DND-41 (cell line): ENCODE results near the gene COLEC12.

ENCODE experiments used
- ATAC-seq: fragments of 200-7000 bp; cut with Tn5 transposase; 3 replicates; pipeline ENCODE4 v1.9.1; 2021; ENCODE audit warnings: low read depth; ENCODE audit not compliant: insufficient read depth
- DNase-seq: peaks from one replicate; pipeline ENCODE4 v3.0.0-alpha.2; 2020
- H2AFZ ChIP-seq: 2 replicates; pipeline ENCODE4 v1.6.0; 2012; ENCODE audit warnings: low read depth, low read length
- H3K27ac ChIP-seq: 2 replicates; pipeline ENCODE4 v1.5.1; 2012; ENCODE audit warnings: low read length, inconsistent platforms
- H3K27me3 ChIP-seq: fragments of 200-600 bp; sonication (generic); 2 replicates; pipeline ENCODE4 v1.6.0; 2012; ENCODE audit warnings: low read length, mild to moderate bottlenecking, inconsistent platforms; ENCODE audit not compliant: insufficient read depth, poor library complexity
- H3K36me3 ChIP-seq: 2 replicates; pipeline ENCODE4 v1.5.1; 2012; ENCODE audit warnings: low read length, inconsistent platforms; ENCODE audit not compliant: insufficient read depth
- H3K4me1 ChIP-seq: 2 replicates; pipeline ENCODE4 v1.5.1; 2012; ENCODE audit warnings: mild to moderate bottlenecking, low read length; ENCODE audit not compliant: insufficient read depth
- H3K4me2 ChIP-seq: 2 replicates; pipeline ENCODE4 v1.6.0; 2012; ENCODE audit warnings: mild to moderate bottlenecking, moderate library complexity, low read length, inconsistent platforms; ENCODE audit not compliant: insufficient read depth
- H3K4me3 ChIP-seq, 2 experiments: fragments of 200-600 bp in 1 of 2; shearing (Covaris generic) in 1 of 2; 2 replicates each; pipeline ENCODE4 v1.5.1; 2012 to 2016; ENCODE audit warnings: inconsistent platforms in 2 of 2, low read length in 2 of 2, mild to moderate bottlenecking in 2 of 2, low read depth in 1 of 2, moderate library complexity in 1 of 2
- H3K79me2 ChIP-seq: 2 replicates; pipeline ENCODE4 v1.6.0; 2012; ENCODE audit warnings: low read length, inconsistent platforms; ENCODE audit not compliant: insufficient read depth
- H3K9ac ChIP-seq: 2 replicates; pipeline ENCODE4 v1.6.0; 2012; ENCODE audit warnings: low read depth, mild to moderate bottlenecking, inconsistent platforms, low read length, moderate library complexity
- H3K9me3 ChIP-seq: 2 replicates; pipeline ENCODE4 v1.5.1; 2012; ENCODE audit warnings: low read length, moderate library complexity, mild to moderate bottlenecking, inconsistent platforms; ENCODE audit not compliant: insufficient read depth, severe bottlenecking
- H4K20me1 ChIP-seq: 2 replicates; pipeline ENCODE4 v1.6.0; 2012; ENCODE audit warnings: low read length; ENCODE audit not compliant: insufficient read depth
- EZH2 ChIP-seq: IDR thresholded peaks from 3 replicates; pipeline ENCODE4 v1.6.1; 2012; ENCODE audit warnings: borderline replicate concordance, low read depth, mild to moderate bottlenecking, moderate library complexity, low read length, inconsistent platforms; ENCODE audit not compliant: severe bottlenecking
- TF ChIP-seq, protein P1 (sequence below): IDR thresholded peaks from 2 replicates; pipeline ENCODE4 v1.5.1; 2012; ENCODE audit warnings: borderline replicate concordance, low read length, moderate library complexity, mild to moderate bottlenecking; ENCODE audit not compliant: poor library complexity, severe bottlenecking; ENCODE audit errors: extremely low read depth

The COLEC12 gene

DNA sequence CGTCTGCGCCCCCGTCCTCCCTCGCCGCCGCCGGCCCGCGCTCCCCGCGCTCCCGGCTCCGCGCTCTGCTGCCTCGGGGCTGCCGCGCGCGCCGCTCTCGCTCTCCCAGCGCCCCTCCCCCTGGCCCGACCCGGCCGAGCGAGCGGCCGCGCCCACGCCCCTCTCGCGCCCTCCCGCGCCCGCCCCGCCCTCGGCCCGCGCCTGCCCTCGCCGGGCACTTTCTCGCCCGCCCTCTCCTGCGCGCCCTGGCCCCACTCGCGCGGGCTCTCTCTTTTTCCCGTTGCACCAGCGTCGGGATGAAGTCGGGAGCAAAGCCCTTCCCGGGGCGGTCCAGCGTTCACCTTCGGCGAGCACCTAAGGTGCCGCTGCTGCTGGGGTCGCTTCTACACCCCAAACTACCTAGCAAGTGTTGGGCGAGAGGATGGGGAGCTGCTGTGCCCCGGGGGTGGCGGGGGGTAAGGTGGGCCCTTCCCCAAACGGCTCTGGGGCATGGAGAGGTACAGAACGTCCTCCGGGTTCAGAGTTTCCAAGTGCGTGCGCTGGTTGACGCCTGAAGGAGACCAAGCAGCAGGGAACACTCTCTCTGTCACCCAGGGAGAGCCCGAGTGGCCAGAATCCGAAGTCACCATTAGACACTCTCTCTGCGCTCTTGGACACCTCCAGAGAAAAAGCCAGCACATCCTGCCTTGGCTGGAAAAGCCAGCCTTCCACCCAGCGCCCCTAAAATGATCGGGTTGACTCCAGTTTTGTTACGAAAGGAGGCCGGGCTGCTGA, at the start of gene COLEC12:
TSS of gene COLEC12 (minus strand) at position 70 of the 774 bp plus-strand sequence. CDS start 187 bp downstream, outside the sequence.
- Histone ChIP-seq H3K36me3 (no peaks in the 10 kb centered on the region), H2AFZ (no peak within 1 kb of the TSS), H4K20me1 (no peaks in the 10 kb centered on the region), H3K79me2 (no peaks in the 10 kb centered on the region), H3K27ac (no peak within 1 kb of the TSS), H3K4me3 (no peak within 1 kb of the TSS), H3K4me2 (no peak within 1 kb of the TSS), H3K9me3 (no peaks in the 10 kb centered on the region), H3K4me1 (no peaks in the 10 kb centered on the region), H3K9ac (no peak within 1 kb of the TSS), H3K27me3 (no peaks in the 10 kb centered on the region)
- DNase-seq (no peak), ATAC-seq (no peak)
- TF ChIP-seq, protein P1, sequence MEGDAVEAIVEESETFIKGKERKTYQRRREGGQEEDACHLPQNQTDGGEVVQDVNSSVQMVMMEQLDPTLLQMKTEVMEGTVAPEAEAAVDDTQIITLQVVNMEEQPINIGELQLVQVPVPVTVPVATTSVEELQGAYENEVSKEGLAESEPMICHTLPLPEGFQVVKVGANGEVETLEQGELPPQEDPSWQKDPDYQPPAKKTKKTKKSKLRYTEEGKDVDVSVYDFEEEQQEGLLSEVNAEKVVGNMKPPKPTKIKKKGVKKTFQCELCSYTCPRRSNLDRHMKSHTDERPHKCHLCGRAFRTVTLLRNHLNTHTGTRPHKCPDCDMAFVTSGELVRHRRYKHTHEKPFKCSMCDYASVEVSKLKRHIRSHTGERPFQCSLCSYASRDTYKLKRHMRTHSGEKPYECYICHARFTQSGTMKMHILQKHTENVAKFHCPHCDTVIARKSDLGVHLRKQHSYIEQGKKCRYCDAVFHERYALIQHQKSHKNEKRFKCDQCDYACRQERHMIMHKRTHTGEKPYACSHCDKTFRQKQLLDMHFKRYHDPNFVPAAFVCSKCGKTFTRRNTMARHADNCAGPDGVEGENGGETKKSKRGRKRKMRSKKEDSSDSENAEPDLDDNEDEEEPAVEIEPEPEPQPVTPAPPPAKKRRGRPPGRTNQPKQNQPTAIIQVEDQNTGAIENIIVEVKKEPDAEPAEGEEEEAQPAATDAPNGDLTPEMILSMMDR = no peak
- no peak for TF ChIP-seq EZH2

- Histone ChIP-seq H3K27me3 (no peaks in the 10 kb centered on the region), H3K36me3 (no peaks in the 10 kb centered on the region), H3K4me2 (no peak overlapping the region), H3K27ac (no peak overlapping the region), H4K20me1 (no peaks in the 10 kb centered on the region), H2AFZ (no peak overlapping the region), H3K79me2 (no peaks in the 10 kb centered on the region), H3K9ac (no peak overlapping the region), H3K4me1 (no peaks in the 10 kb centered on the region), H3K4me3 (no peak overlapping the region), H3K9me3 (no peaks in the 10 kb centered on the region)
- ATAC-seq (no peak), DNase-seq (no peak)
- TF ChIP-seq EZH2 = no peak
- TF ChIP-seq, protein P1 = no peak
Measured at GRCh38 chr18:549967-550366, 49.5 kb upstream of the COLEC12 start.

DNA sequence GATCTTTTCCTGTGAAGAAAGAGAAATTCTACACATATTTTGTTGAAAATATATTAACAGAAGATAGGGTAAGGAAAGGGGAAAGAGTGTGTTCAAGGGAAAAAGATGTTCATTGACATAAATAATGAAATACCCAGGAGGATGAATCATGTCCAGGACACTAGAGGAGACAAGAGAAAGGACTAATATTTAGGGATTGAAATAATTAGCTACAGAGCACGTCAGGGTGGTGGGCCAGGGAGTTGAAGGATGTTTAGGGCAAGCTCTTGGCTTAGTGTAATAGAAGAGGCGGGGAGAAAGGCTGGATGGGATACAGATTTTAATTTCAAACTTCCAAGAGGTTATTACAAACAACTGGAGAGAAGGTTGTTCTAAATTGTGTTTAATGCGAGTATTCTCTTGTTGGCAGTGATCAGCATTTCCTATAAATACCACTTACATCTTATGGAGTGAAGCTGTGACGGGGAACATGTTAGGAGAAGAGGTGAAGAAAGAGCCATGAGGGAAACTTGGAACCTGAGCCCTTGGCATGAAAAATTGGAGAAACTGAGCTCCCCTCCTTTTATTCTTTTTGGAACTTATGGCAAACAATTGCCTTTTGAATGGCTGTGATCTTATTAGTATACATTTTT, 43.1 kb upstream of the COLEC12 start:
- H2AFZ ChIP-seq = no peak overlapping the region
- peaks cover 2% of the 10 kb centered on the region for H3K27me3 ChIP-seq
- H3K27ac ChIP-seq = no peak overlapping the region
- no peak for TF ChIP-seq EZH2
- TF ChIP-seq, protein P1 = no peak
- no peaks in the 10 kb centered on the region for H3K79me2 ChIP-seq
- ATAC-seq = no peak
- no peak overlapping the region for H3K4me2 ChIP-seq
- no peaks in the 10 kb centered on the region for H3K9me3 ChIP-seq
- no peaks in the 10 kb centered on the region for H3K4me1 ChIP-seq
- H4K20me1 ChIP-seq = no peaks in the 10 kb centered on the region
- H3K36me3 ChIP-seq = no peaks in the 10 kb centered on the region
- DNase-seq = no peak
- H3K9ac ChIP-seq = no peak overlapping the region
- H3K4me3 ChIP-seq = no peak overlapping the region
